B cell (primary cell): ENCODE results near the gene CKS2. TPM values are rescaled to one million over a fixed set of nuclear protein-coding genes. Genes with fewer than 3 reads are reported as not detected.

ENCODE experiments used
- ATAC-seq: fragments of 200-7000 bp; cut with Tn5 transposase; one replicate; pipeline ENCODE4 v1.10.0; 2021; ENCODE audit warnings: low read depth, mild to moderate bottlenecking, moderate number of reproducible peaks, moderate library complexity
- CTCF ChIA-PET: fragments of 350-600 bp; sonication (Branson Sonifier 250); formaldehyde crosslinking; loops from one replicate; lab custom pipeline; 2021; ENCODE audit warnings: antibody characterized with exemption, inconsistent platforms; lab: Charles Lee
- POLR2A ChIA-PET: fragments of 350-600 bp; sonication (Branson Sonifier 250); formaldehyde crosslinking; loops from one replicate; lab custom pipeline; 2021; ENCODE audit warnings: antibody characterized with exemption; lab: Charles Lee
- DNase-seq: peaks from one replicate; pipeline ENCODE4 v3.0.0; 2013
- H2AFZ ChIP-seq: 2 replicates; pipeline ENCODE4 v1.6.1; 2012; ENCODE audit warnings: mild to moderate bottlenecking, low read depth, low read length; ENCODE audit not compliant: insufficient read depth, poor library complexity, severe bottlenecking
- H3K27ac ChIP-seq, 2 donors: 1 replicate in 1 of 2; 2 replicates in 1 of 2; pipeline ENCODE4 v1.5.1; 2012 to 2013; ENCODE audit warnings: low read length in 2 of 2, mild to moderate bottlenecking in 2 of 2, moderate library complexity in 1 of 2
- H3K27me3 ChIP-seq, 4 experiments: fragments of 200-600 bp in 1 of 4; sonication (generic) in 1 of 4; replicated peaks in 1 of 4; 1 replicate in 2 of 4; 2 replicates in 2 of 4; pipeline versions ENCODE4 v1.6.1 to v1.7.0; 2013 to 2016; ENCODE audit warnings: low read length in 3 of 4, mild to moderate bottlenecking in 2 of 4, mixed read lengths in 1 of 4, moderate library complexity in 1 of 4; ENCODE audit not compliant: insufficient read depth in 4 of 4, control insufficient read depth in 3 of 4; ENCODE audit errors: control extremely low read depth in 1 of 4
- H3K36me3 ChIP-seq, 2 experiments: replicated peaks in 1 of 2; 1 replicate in 1 of 2; 2 replicates in 1 of 2; pipeline versions ENCODE4 v1.6.1 to v1.7.1; 2013; ENCODE audit warnings: low read length in 1 of 2; ENCODE audit not compliant: insufficient read depth in 2 of 2, control insufficient read depth in 1 of 2; ENCODE audit errors: control extremely low read depth in 1 of 2, extremely low read depth in 1 of 2
- H3K4me1 ChIP-seq, 2 donors: fragments of 200-600 bp in 1 of 2; sonication (generic) in 1 of 2; 1 replicate in 1 of 2; 2 replicates in 1 of 2; pipeline versions ENCODE4 v1.5.1 to v1.6.1; 2013 to 2017; ENCODE audit warnings: low read length in 2 of 2; ENCODE audit not compliant: control insufficient read depth in 2 of 2, insufficient read depth in 2 of 2
- H3K4me2 ChIP-seq: replicated peaks from 2 replicates; pipeline ENCODE3; 2012; ENCODE audit warnings: mild to moderate bottlenecking, low read depth, low read length; ENCODE audit not compliant: poor library complexity, severe bottlenecking
- H3K4me3 ChIP-seq, 5 experiments: fragments of 200-600 bp in 1 of 5; sonication (generic) in 1 of 5; 1 replicate in 3 of 5; 2 replicates in 2 of 5; pipeline versions ENCODE4 v1.5.1 to v1.7.0; 2011 to 2016; ENCODE audit warnings: low read length in 4 of 5, mild to moderate bottlenecking in 4 of 5, low read depth in 2 of 5, control low read depth in 1 of 5, moderate library complexity in 1 of 5; ENCODE audit not compliant: insufficient read depth in 1 of 5; ENCODE audit errors: control extremely low read depth in 1 of 5, extremely low read depth in 1 of 5
- H3K79me2 ChIP-seq: fragments of 200-600 bp; sonication (generic); one replicate; pipeline ENCODE4 v1.6.0; 2016; ENCODE audit warnings: low read length; ENCODE audit not compliant: control insufficient read depth, insufficient read depth
- H3K9ac ChIP-seq: fragments of 200-600 bp; sonication (generic); 2 replicates; pipeline ENCODE4 v1.6.1; 2017; ENCODE audit warnings: mild to moderate bottlenecking, low read length, moderate library complexity
- H3K9me3 ChIP-seq, 3 donors: one replicate each; pipeline versions ENCODE4 v1.6.1 to v1.7.1; 2013; ENCODE audit warnings: low read length in 2 of 3; ENCODE audit not compliant: control insufficient read depth in 2 of 3, insufficient read depth in 1 of 3; ENCODE audit errors: control extremely low read depth in 1 of 3
- H4K20me1 ChIP-seq: 2 replicates; pipeline ENCODE4 v1.6.0; 2012; ENCODE audit warnings: mild to moderate bottlenecking, low read length; ENCODE audit not compliant: insufficient read depth, control insufficient read depth, poor library complexity, severe bottlenecking
- H3K27ac Mint-ChIP-seq: one replicate; pipeline ENCODE4 v1.8.0; 2021; ENCODE audit warnings: mixed read lengths
- H3K27me3 Mint-ChIP-seq: one replicate; pipeline ENCODE4 v1.8.0; 2021; ENCODE audit warnings: mixed read lengths
- H3K4me1 Mint-ChIP-seq: one replicate; pipeline ENCODE4 v1.8.0; 2021; ENCODE audit warnings: mixed read lengths
- H3K4me3 Mint-ChIP-seq: one replicate; pipeline ENCODE4 v1.8.0; 2021; ENCODE audit warnings: mixed read lengths
- H3K9me3 Mint-ChIP-seq: one replicate; pipeline ENCODE4 v1.8.0; 2022; ENCODE audit warnings: mixed read lengths; ENCODE audit not compliant: insufficient read depth
- CTCF ChIP-seq: fragments of 200-600 bp; IDR thresholded peaks from one replicate; pipeline ENCODE4 v1.8.0; 2022; ENCODE audit warnings: antibody characterized with exemption, mild to moderate bottlenecking
- EZH2 ChIP-seq: IDR thresholded peaks from 2 replicates; pipeline ENCODE4 v1.6.1; 2012; ENCODE audit warnings: borderline replicate concordance, low read depth, mild to moderate bottlenecking, moderate library complexity, low read length; ENCODE audit not compliant: insufficient read depth, poor library complexity, severe bottlenecking
- WGBS: methylation state at CpG from one replicate; pipeline ENCODE4 v1.1.5; 2013; ENCODE audit warnings: missing lambda C conversion rate; ENCODE audit not compliant: insufficient coverage; 5-methylcytosine and 5-hydroxymethylcytosine counted together
- intact Hi-C: fragments of 100-400 bp; cut with micrococcal nuclease; formaldehyde crosslinking; loops from one replicate; pipeline ENCODE4 v1.10.0; 2022
- polyA plus RNA-seq: library from polyadenylated mRNA; depleted of rRNA; stranded (reverse); fragments of >200 nt; gene quantifications from 2 replicates; pipeline ENCODE4 v1.2.3, GENCODE V29; 2012
- total RNA-seq, 2 donors: library from RNA; stranded (reverse); fragments of 120-200 nt in 1 of 2; gene quantifications; 1 replicate in 1 of 2; 2 replicates in 1 of 2; pipeline versions ENCODE4 v1.2.3 to v1.2.4, GENCODE V29; 2013 to 2022

CKS2 gene
- total and polyA plus RNA-seq, 2 donors (not counting 1 experiment from before 2014, with no cell fraction given), result 11.5 to 64.4 TPM

GRCh38 chr9:89329917-89330316 lies 18.9 kb downstream of the CKS2 start:
- Histone ChIP-seq H3K27ac (no peak overlapping the region), H3K27me3 (no peaks in the 10 kb centered on the region), H3K4me2 (no peak overlapping the region), H2AFZ (no peak overlapping the region), H3K9ac (no peak overlapping the region), H3K36me3 (peaks cover 12 to 83% of the 10 kb centered on the region in 2 experiments), H3K4me3 (no peak overlapping the region), H3K4me1 (no peaks in the 10 kb centered on the region), H4K20me1 (peaks cover 45% of the 10 kb centered on the region), H3K9me3 (no peaks in the 10 kb centered on the region), H3K79me2 (peaks cover 33% of the 10 kb centered on the region)
- Mint-ChIP-seq H3K4me3 (no peak overlapping the region), H3K27me3 (no peaks in the 10 kb centered on the region), H3K27ac (no peak overlapping the region), H3K4me1 (peaks cover 3% of the 10 kb centered on the region), H3K9me3 (no peaks in the 10 kb centered on the region)
- ChIA-PET POLR2A (no interaction called here), CTCF (no interaction called here)
- intact Hi-C loops, result no loop called here
- DNase-seq (no peak), ATAC-seq (no peak)
- no peak for TF ChIP-seq EZH2
- TF ChIP-seq CTCF, result no peak

- CTCF ChIA-PET, result no interaction called here
- H3K36me3 ChIP-seq, result peaks cover 12 to 85% of the 10 kb centered on the region in 2 experiments
- POLR2A ChIA-PET, result no interaction called here
These were observed 19.5 kb downstream of the CKS2 start for GRCh38 chr9:89330513-89330912.

More at GRCh38 chr9:89330513-89330912, 19.5 kb downstream of the CKS2 start:
- H3K4me3 Mint-ChIP-seq, result no peak overlapping the region
- no peak overlapping the region for H3K27ac Mint-ChIP-seq
- Histone ChIP-seq H3K79me2 (peaks cover 28% of the 10 kb centered on the region), H3K4me3 (no peak overlapping the region), H4K20me1 (peaks cover 39% of the 10 kb centered on the region), H3K4me2 (no peak overlapping the region), H3K27ac (no peak overlapping the region), H3K9me3 (no peaks in the 10 kb centered on the region), H3K27me3 (no peaks in the 10 kb centered on the region), H3K4me1 (no peaks in the 10 kb centered on the region), H3K9ac (no peak overlapping the region), H2AFZ (no peak overlapping the region)
- TF ChIP-seq CTCF, result no peak
- TF ChIP-seq EZH2, result no peak
- H3K9me3 Mint-ChIP-seq, result no peaks in the 10 kb centered on the region
- intact Hi-C loops, result no loop called here
- peaks cover 2% of the 10 kb centered on the region for H3K4me1 Mint-ChIP-seq
- DNase-seq (no peak), ATAC-seq (no peak)
- H3K27me3 Mint-ChIP-seq, result no peaks in the 10 kb centered on the region
- over 99% methylated on average over 7 of the region's 7 CpGs for WGBS
